HEK293 (cell line): Measurements from ENCODE around the gene EVI5.

Experiments
- GLI4 ChIP-seq: fragments of 450-650 bp; formaldehyde crosslinking; IDR thresholded peaks from 2 replicates; pipeline ENCODE4 v1.5.1; 2016; ENCODE audit warnings: missing biosample characterization, missing genetic modification characterization
- GLIS1 ChIP-seq: fragments of 450-650 bp; formaldehyde crosslinking; IDR thresholded peaks from 2 replicates; pipeline ENCODE4 v1.5.1; 2016; ENCODE audit warnings: missing biosample characterization, missing genetic modification characterization
- INSM2 ChIP-seq: fragments of 450-650 bp; formaldehyde crosslinking; IDR thresholded peaks from 2 replicates; pipeline ENCODE4 v1.5.1; 2016; ENCODE audit warnings: missing biosample characterization, missing genetic modification characterization
- KLF1 ChIP-seq: fragments of 450-650 bp; formaldehyde crosslinking; IDR thresholded peaks from 2 replicates; pipeline ENCODE4 v1.5.1; 2016; ENCODE audit warnings: missing biosample characterization, missing genetic modification characterization
- KLF9 ChIP-seq: fragments of 450-650 bp; formaldehyde crosslinking; IDR thresholded peaks from 2 replicates; pipeline ENCODE4 v1.5.1; 2016; ENCODE audit warnings: missing biosample characterization, missing genetic modification characterization, low read depth
- MEIS1 ChIP-seq: sonication (generic); formaldehyde crosslinking; IDR thresholded peaks from 2 replicates; pipeline ENCODE4 v1.8.1; 2022; ENCODE audit warnings: missing genetic modification reagents, mild to moderate bottlenecking, borderline replicate concordance
- PRDM1 ChIP-seq: fragments of 450-650 bp; formaldehyde crosslinking; IDR thresholded peaks from 2 replicates; pipeline ENCODE4; 2016; ENCODE audit warnings: missing biosample characterization, missing genetic modification characterization
- RBAK ChIP-seq: fragments of 450-650 bp; formaldehyde crosslinking; IDR thresholded peaks from 2 replicates; pipeline ENCODE4 v1.5.1; 2016; ENCODE audit warnings: missing biosample characterization, missing genetic modification characterization
- REPIN1 ChIP-seq: fragments of 450-650 bp; formaldehyde crosslinking; IDR thresholded peaks from 2 replicates; pipeline ENCODE4 v1.5.1; 2017; ENCODE audit warnings: missing biosample characterization, missing genetic modification characterization, low read depth
- SETDB1 ChIP-seq: IDR thresholded peaks from one replicate; pipeline ENCODE4 v1.6.1; 2017; ENCODE audit warnings: mild to moderate bottlenecking, low read length, moderate library complexity, mixed read lengths; ENCODE audit not compliant: insufficient read length
- TSHZ1 ChIP-seq: fragments of 450-650 bp; formaldehyde crosslinking; IDR thresholded peaks from 2 replicates; pipeline ENCODE4 v1.5.1; 2016; ENCODE audit warnings: missing biosample characterization, missing genetic modification characterization, borderline replicate concordance
- ZBTB44 ChIP-seq: fragments of 450-650 bp; IDR thresholded peaks from 2 replicates; pipeline ENCODE4 v1.5.1; 2018; ENCODE audit warnings: missing biosample characterization, mild to moderate bottlenecking, missing genetic modification characterization
- ZIC2 ChIP-seq: fragments of 450-650 bp; formaldehyde crosslinking; IDR thresholded peaks from 2 replicates; pipeline ENCODE4 v1.5.1; 2016; ENCODE audit warnings: missing biosample characterization, missing genetic modification characterization
- ZNF138 ChIP-seq: fragments of 450-650 bp; formaldehyde crosslinking; IDR thresholded peaks from 2 replicates; pipeline ENCODE4 v1.5.1; 2016; ENCODE audit warnings: missing biosample characterization, missing genetic modification characterization, borderline replicate concordance
- ZNF157 ChIP-seq: fragments of 450-650 bp; formaldehyde crosslinking; IDR thresholded peaks from 2 replicates; pipeline ENCODE4 v1.5.1; 2016; ENCODE audit warnings: missing biosample characterization, missing genetic modification characterization
- ZNF221 ChIP-seq: fragments of 450-650 bp; formaldehyde crosslinking; IDR thresholded peaks from 2 replicates; pipeline ENCODE4 v1.5.1; 2017; ENCODE audit warnings: missing biosample characterization, missing genetic modification characterization, borderline replicate concordance
- ZNF239 ChIP-seq: fragments of 450-650 bp; formaldehyde crosslinking; IDR thresholded peaks from 2 replicates; pipeline ENCODE4 v1.5.1; 2016; ENCODE audit warnings: missing biosample characterization, missing genetic modification characterization
- ZNF280C ChIP-seq: fragments of 450-650 bp; formaldehyde crosslinking; IDR thresholded peaks from 2 replicates; pipeline ENCODE4 v1.5.1; 2016; ENCODE audit warnings: missing biosample characterization, missing genetic modification characterization
- ZNF449 ChIP-seq: fragments of 450-650 bp; formaldehyde crosslinking; IDR thresholded peaks from 2 replicates; pipeline ENCODE4 v1.5.1; 2017; ENCODE audit warnings: missing biosample characterization, mild to moderate bottlenecking, missing genetic modification characterization, moderate library complexity
- ZNF488 ChIP-seq: fragments of 450-650 bp; formaldehyde crosslinking; IDR thresholded peaks from 2 replicates; pipeline ENCODE4 v1.5.1; 2016; ENCODE audit warnings: missing biosample characterization, missing genetic modification characterization
- ZNF623 ChIP-seq: fragments of 450-650 bp; formaldehyde crosslinking; IDR thresholded peaks from 2 replicates; pipeline ENCODE4 v1.5.1; 2016; ENCODE audit warnings: missing biosample characterization, missing genetic modification characterization
- ZNF639 ChIP-seq: fragments of 450-650 bp; formaldehyde crosslinking; IDR thresholded peaks from 2 replicates; pipeline ENCODE4 v1.5.1; 2016; ENCODE audit warnings: missing biosample characterization, missing genetic modification characterization
- ZNF785 ChIP-seq: fragments of 450-650 bp; formaldehyde crosslinking; IDR thresholded peaks from 2 replicates; pipeline ENCODE4 v1.5.1; 2016; ENCODE audit warnings: missing biosample characterization, missing genetic modification characterization
- ZSCAN16 ChIP-seq: fragments of 450-650 bp; formaldehyde crosslinking; IDR thresholded peaks from 2 replicates; pipeline ENCODE4 v1.5.1; 2016; ENCODE audit warnings: missing biosample characterization, missing genetic modification characterization

The EVI5 gene

GRCh38 chr1:92784639-92785500, at the start of gene EVI5 (continued):
- TF ChIP-seq ZNF138 (tag by site-specific recombination) (no peak), INSM2 (no peak), PRDM1 (tag by site-specific recombination) (no peak), ZIC2 (tag by site-specific recombination) (no peak), ZSCAN16 (tag by site-specific recombination) (no peak), KLF9 (tag by site-specific recombination) (peak; percentile 93), ZNF239 (tag by site-specific recombination) (no peak), ZNF488 (tag by site-specific recombination) (no peak), ZNF785 (tag by site-specific recombination) (0 out of 2 replicates have a peak, but pooled peaks have one; percentile 47), TSHZ1 (tag by site-specific recombination) (no peak), ZBTB44 (tag by site-specific recombination) (no peak; the same call in 1 of the 2 replicates), MEIS1 (CRISPR knock-in tag) (no peak), ZNF623 (tag by site-specific recombination) (0 out of 2 replicates have a peak, but pooled peaks have one; percentile 15), ZNF449 (peak; percentile 86), ZNF157 (tag by site-specific recombination) (no peak), REPIN1 (tag by site-specific recombination) (no peak), SETDB1 (peak; percentile 84), ZNF639 (tag by site-specific recombination) (no peak), ZNF221 (tag by site-specific recombination) (no peak), ZNF280C (tag by site-specific recombination) (no peak), KLF1 (tag by site-specific recombination) (no peak), GLI4 (no peak), GLIS1 (tag by site-specific recombination) (peak; percentile 11; the same call in 1 of the 2 replicates), RBAK (tag by site-specific recombination) (no peak)
- TF ChIP-seq, all 188 proteins: peak for 52
